ENCODE data around the gene IFITM10.
A peak's percentile ranks its signal among the peaks of the same experiment; 100 is the strongest.

IFITM10 gene

GRCh38 chr11:1707751-1708150, 42.6 kb downstream of the IFITM10 start:
- DNase-seq (ENCODE audit: low read depth): no peak

GRCh38 chr11:1706634-1707400, 43.6 kb downstream of the IFITM10 start:
- DNase-seq (ENCODE audit: low read depth): no peak

- no peak for DNase-seq (ENCODE audit: low read depth)
These were observed 45.0 kb downstream of the IFITM10 start for GRCh38 chr11:1705126-1706052.

- DNase-seq (ENCODE audit: low read depth): no peak
These were observed 47.2 kb downstream of the IFITM10 start for GRCh38 chr11:1703146-1703545.

GRCh38 chr11:1702506-1702905, 47.9 kb downstream of the IFITM10 start:
- no peak for DNase-seq (ENCODE audit: low read depth)

GRCh38 chr11:1701091-1701807, 49.1 kb downstream of the IFITM10 start:
- no peak for DNase-seq (ENCODE audit: low read depth)

- no peak for DNase-seq (ENCODE audit: low read depth)
These were observed 50.6 kb downstream of the IFITM10 start for GRCh38 chr11:1699771-1700170.

GRCh38 chr11:1696608-1697570, 53.5 kb downstream of the IFITM10 start, which contains the start of gene KRTAP5-6:
Gene KRTAP5-6, plus strand, starts transcription at chr11:1697195. Its CDS starts 51 bp downstream, at chr11:1697246.
- DNase-seq (ENCODE audit: low read depth): no peak

GRCh38 chr11:1695548-1696108, 54.8 kb downstream of the IFITM10 start:
- no peak for DNase-seq (ENCODE audit: low read depth)

- DNase-seq (ENCODE audit: low read depth): no peak
These were observed 55.4 kb downstream of the IFITM10 start for GRCh38 chr11:1694846-1695547.

- DNase-seq (ENCODE audit: low read depth): peak; percentile 50
These were observed 56.1 kb downstream of the IFITM10 start for GRCh38 chr11:1694064-1694845.

- DNase-seq (ENCODE audit: low read depth): peak; percentile 41
These were observed 56.9 kb downstream of the IFITM10 start for GRCh38 chr11:1693327-1694063.

- DNase-seq (ENCODE audit: low read depth): no peak
These were observed 57.6 kb downstream of the IFITM10 start for GRCh38 chr11:1692708-1693326.

GRCh38 chr11:1691878-1692707, 58.3 kb downstream of the IFITM10 start:
- DNase-seq (ENCODE audit: low read depth): no peak

- no peak for DNase-seq (ENCODE audit: low read depth)
These were observed 59.1 kb downstream of the IFITM10 start for GRCh38 chr11:1691026-1691877.

Data from stromal cell of bone marrow (primary cell).